Ectodermal cell (in vitro differentiated cells): ENCODE data around the gene CSF1.

Source experiments
- H3K27ac ChIP-seq: 2 replicates; pipeline ENCODE4 v1.7.0; 2013; ENCODE audit warnings: mild to moderate bottlenecking, low read depth, low read length; ENCODE audit not compliant: insufficient read depth, poor library complexity, severe bottlenecking
- H3K27me3 ChIP-seq: 2 replicates; pipeline ENCODE4 v1.7.0; 2013; ENCODE audit warnings: mild to moderate bottlenecking, low read length; ENCODE audit not compliant: insufficient read depth, control insufficient read depth, poor library complexity, severe bottlenecking
- H3K36me3 ChIP-seq: one replicate; pipeline ENCODE4 v1.7.0; 2013; ENCODE audit warnings: low read length; ENCODE audit not compliant: control insufficient read depth, insufficient read depth
- H3K4me1 ChIP-seq: one replicate; pipeline ENCODE4 v1.7.0; 2013; ENCODE audit warnings: low read length; ENCODE audit not compliant: control insufficient read depth, insufficient read depth
- H3K4me3 ChIP-seq: 2 replicates; pipeline ENCODE4 v1.7.0; 2013; ENCODE audit warnings: low read depth, low read length, control low read depth; ENCODE audit not compliant: insufficient read depth
- H3K9me3 ChIP-seq: 2 replicates; pipeline ENCODE4 v1.7.0; 2013; ENCODE audit warnings: mild to moderate bottlenecking, low read length, moderate library complexity; ENCODE audit not compliant: control insufficient read depth
- WGBS, 2 experiments: methylation state at CpG; one replicate each; pipeline ENCODE4 v1.1.7; 2013; ENCODE audit warnings: missing lambda C conversion rate in 2 of 2; 5-methylcytosine and 5-hydroxymethylcytosine counted together

Gene CSF1

DNA sequence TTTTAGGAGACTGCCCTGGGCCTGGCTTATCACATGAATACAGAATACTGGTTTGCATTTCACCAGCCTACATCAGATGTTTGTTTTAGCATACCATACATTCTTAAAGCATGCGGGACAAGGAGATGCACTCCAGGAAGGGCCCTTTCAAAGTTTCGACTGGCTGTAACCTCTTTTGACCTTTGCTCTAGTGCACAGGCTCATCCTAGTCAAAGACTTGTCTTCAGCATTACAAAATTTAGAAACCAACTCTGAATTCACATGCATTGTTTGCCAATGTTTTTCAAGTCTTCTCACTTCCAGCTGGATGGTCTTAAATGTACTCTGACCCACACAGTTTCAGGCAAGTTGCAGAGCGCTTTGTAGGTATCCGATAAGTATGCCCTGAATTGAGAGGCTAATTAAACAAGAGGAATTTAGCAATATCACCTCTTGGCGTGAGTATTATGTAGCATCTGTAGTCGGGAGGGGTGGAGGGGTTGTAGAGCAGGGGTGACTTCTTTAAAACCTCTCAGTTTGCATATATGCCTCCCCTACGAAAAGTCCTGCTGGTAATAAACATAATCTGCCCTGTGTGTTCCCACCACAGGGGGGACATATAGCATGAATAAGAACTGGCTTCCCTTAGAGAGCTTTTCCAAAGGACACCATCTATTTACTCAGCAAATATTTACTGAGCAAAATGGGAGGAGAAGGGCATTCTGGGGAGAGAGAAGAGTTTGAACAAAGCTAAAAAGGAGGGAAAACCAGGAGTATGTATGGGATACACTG is 49.5 kb downstream of the CSF1 start:
- Histone ChIP-seq H3K36me3 (no peaks in the 10 kb centered on the region), H3K4me1 (peaks cover 49% of the 10 kb centered on the region), H3K4me3 (peak overlapping the region; percentile 15), H3K27me3 (peaks cover 5% of the 10 kb centered on the region), H3K27ac (peak overlapping the region; percentile 98), H3K9me3 (no peaks in the 10 kb centered on the region)
- WGBS, 2 experiments, result 4 to 5% methylated on average over 6 to 7 of the region's 7 CpGs

DNA sequence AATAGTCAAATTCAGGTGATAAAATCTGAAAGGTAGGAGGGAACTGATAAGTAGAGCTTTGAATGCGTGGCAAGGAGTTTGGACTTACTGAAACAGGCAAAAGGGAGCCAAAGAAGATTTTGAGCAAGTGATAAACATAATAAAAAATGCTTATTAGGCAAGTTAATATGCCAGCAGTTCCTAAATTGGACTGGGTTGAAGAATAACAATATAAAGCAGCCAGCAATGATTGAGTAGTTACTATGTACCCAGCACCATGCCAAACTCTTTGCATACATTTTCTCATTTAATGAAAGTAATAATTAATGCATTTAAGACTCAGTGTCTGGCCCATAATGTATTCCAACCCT is 50.1 kb downstream of the CSF1 start:
- Histone ChIP-seq H3K4me1 (peaks cover 49% of the 10 kb centered on the region), H3K36me3 (no peaks in the 10 kb centered on the region), H3K27ac (peak overlapping the region; percentile 98)

DNA sequence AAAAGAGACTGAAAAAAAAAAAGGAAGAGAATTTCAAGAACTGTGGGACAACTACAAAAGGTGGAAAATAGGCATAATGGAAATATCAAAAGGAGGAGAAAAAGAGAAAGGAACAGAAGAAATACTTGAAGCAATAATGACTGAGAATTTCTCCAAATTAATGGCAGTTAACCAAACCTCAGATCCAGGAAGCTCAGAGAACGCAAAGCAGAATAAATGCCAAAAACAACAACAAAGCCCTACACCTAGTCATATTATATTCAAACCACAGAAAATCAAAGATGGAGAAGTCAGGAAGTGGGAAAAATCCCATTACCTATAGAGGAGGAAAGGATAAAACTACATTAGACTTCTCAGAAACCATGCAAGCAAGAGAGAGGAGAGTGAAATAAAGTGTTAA is 53.2 kb downstream of the CSF1 start:
- Histone ChIP-seq H3K27ac (no peak overlapping the region), H3K4me3 (no peak overlapping the region), H3K9me3 (no peaks in the 10 kb centered on the region), H3K36me3 (no peaks in the 10 kb centered on the region), H3K4me1 (peaks cover 41% of the 10 kb centered on the region), H3K27me3 (no peaks in the 10 kb centered on the region)
- 100% methylated on average over 1 of the region's 1 CpG; no CpG with 5 or more reads in 1 of the 2 experiments for WGBS, 2 experiments

More for the DNA sequence above, 50.1 kb downstream of the CSF1 start:
- Histone ChIP-seq H3K4me3 (no peak overlapping the region), H3K9me3 (no peaks in the 10 kb centered on the region), H3K27me3 (peaks cover 5% of the 10 kb centered on the region)
- 5 to 14% methylated on average over 1 of the region's 1 CpG for WGBS, 2 experiments

DNA sequence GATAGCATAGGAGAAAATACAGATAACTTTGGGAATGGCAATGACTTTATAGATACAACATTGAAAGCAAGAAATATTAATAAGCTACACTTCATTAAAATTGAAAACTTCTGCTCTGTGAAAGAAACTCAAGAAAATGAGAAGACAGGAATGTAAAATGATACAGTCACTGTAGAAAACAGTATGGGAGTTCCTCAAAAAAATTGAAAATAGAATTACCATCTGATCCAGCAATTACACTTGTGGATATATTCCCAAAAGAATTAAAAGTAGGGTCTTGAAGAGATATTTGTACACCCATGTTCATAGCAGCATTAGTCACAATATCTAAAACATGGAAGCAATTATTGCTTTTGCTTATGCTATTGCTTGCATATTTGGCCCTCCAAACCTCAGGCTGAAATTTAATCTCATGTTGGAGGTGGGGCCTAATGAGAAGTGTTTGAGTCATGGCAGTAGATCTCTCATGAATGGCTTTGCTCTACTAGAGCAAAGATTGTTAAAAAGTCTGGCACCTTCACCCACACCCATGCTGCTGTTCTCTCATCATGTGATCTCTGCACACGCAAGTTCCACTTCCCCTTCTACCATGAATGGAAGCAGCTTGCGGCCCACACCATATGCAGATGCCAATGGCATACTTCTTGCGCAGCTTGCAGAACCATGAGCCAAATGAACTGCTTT is 58.6 kb downstream of the CSF1 start:
- 89 to 93% methylated on average over 3 of the region's 3 CpGs for WGBS, 2 experiments
- no peaks in the 10 kb centered on the region for H3K9me3 ChIP-seq

DNA sequence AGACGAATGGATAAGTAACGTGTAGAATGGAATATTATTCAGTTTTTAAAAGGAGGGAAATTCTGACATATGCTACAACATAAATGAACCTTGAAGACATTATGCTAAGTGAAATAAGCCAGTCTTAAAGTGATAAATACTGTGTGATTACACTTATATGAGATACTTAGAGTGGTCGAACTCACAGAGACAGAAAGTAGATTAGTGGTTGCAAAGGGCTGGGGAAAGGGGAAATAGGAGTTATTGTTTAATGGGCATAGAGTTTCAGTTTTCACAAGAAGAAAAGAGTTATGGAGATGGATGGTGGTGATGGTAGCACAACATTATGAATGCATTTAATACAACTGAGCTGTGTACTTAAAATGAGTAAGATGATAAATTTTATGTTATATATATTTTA is 59.3 kb downstream of the CSF1 start:
- H3K36me3 ChIP-seq, result no peaks in the 10 kb centered on the region
- 93 to 95% methylated on average over 3 of the region's 3 CpGs for WGBS, 2 experiments
- no peaks in the 10 kb centered on the region for H3K27me3 ChIP-seq
- H3K9me3 ChIP-seq, result no peaks in the 10 kb centered on the region
- no peak overlapping the region for H3K27ac ChIP-seq
- no peak overlapping the region for H3K4me3 ChIP-seq
- no peaks in the 10 kb centered on the region for H3K4me1 ChIP-seq

More for the DNA sequence above, 58.6 kb downstream of the CSF1 start:
- Histone ChIP-seq H3K27me3 (no peaks in the 10 kb centered on the region), H3K36me3 (no peaks in the 10 kb centered on the region), H3K4me1 (no peaks in the 10 kb centered on the region), H3K27ac (no peak overlapping the region), H3K4me3 (no peak overlapping the region)

DNA sequence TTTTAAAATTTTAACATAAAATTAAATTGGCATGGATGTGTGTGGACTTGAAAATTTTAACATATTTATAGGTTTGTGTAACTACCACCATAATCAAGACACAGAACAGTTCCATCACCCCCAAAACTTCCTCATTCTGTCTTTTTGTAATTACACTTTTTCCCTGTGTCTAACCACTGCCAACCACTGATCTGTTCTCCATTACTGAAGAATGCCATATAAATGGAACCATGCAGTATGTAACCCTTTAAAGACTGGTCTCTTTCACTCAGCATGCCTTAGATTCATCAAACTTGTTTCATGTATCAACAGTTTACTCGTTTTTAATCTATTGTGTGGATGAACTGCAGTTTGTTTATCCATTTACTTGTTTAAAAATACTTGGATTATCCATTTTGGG is 60.9 kb downstream of the CSF1 start:
- H3K9me3 ChIP-seq, result no peaks in the 10 kb centered on the region
- H3K4me3 ChIP-seq, result no peak overlapping the region
- H3K27me3 ChIP-seq, result no peaks in the 10 kb centered on the region
- no peaks in the 10 kb centered on the region for H3K36me3 ChIP-seq
- H3K27ac ChIP-seq, result no peak overlapping the region
- no peaks in the 10 kb centered on the region for H3K4me1 ChIP-seq
- 50% methylated on average over 1 of the region's 1 CpG; no CpG with 5 or more reads in 1 of the 2 experiments for WGBS, 2 experiments

DNA sequence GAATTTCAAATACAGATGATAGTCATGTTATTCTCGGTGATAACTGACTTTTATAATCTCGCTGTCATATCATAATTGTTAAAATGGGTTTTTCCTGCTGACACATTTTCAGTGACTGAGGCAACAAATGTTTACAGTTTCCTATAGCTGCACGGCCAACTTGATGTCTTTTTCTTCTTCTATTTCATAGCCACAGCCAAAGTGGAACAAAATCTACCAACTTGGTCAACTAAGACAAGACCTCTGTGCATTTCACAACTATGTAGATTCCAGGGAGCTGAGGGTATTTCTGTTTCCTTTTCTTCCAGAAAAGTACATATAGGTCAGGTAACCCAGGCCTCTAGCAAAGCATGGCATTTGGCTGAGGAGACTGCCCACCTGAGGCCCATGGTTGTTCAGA is 63.5 kb downstream of the CSF1 start:
- 95 to 100% methylated on average over 3 of the region's 3 CpGs for whole genome bisulfite sequencing, 2 experiments
- no peaks in the 10 kb centered on the region for H3K9me3 ChIP-seq
- H3K4me1 ChIP-seq, result no peaks in the 10 kb centered on the region
- no peak overlapping the region for H3K4me3 ChIP-seq
- no peaks in the 10 kb centered on the region for H3K27me3 ChIP-seq
- no peaks in the 10 kb centered on the region for H3K36me3 ChIP-seq
- H3K27ac ChIP-seq, result no peak overlapping the region

DNA sequence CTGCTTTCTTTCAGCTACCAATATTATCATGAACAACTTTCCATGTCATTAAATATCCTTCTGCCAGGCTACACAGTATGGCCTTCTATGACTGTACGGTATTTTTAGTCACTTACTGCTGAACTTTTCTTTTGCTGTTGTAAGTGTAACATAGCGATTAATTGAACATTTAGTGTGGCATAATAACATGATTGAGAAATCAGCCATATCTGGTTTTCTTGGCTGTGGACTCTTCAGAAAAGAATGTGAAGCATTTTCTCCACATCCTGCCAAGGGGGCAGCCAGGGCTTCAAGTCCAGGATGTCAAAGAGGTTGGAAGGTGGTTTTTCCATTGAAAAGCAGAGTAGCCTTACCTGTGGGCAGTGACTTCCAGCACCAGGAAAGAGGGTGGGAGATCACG is 65.1 kb downstream of the CSF1 start:
- no peak overlapping the region for H3K4me3 ChIP-seq
- no peak overlapping the region for H3K27ac ChIP-seq
- 91 to 98% methylated on average over 3 of the region's 3 CpGs for WGBS, 2 experiments
- H3K9me3 ChIP-seq, result no peaks in the 10 kb centered on the region
- H3K4me1 ChIP-seq, result no peaks in the 10 kb centered on the region
- no peaks in the 10 kb centered on the region for H3K27me3 ChIP-seq
- no peaks in the 10 kb centered on the region for H3K36me3 ChIP-seq

DNA sequence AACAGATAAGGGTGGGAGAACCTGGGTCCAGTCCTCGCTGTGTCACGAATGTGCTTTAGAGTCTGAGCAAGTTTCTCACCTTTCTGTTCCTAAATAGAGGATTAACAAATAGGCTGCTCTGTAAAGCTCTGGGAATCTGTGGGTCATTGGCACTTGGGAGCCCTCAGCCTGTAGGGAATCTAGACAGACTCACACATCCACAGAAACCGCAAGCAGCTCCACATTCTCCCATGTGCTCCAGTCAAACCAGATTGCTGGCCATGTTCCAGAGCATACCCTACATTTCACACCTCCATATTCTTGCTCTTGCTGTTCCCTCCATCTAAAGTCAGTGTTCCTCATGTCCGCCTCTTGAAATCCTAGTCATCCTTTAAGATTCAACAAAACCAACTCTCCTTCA is 66.1 kb downstream of the CSF1 start:
- WGBS, 2 experiments, result 94 to 97% methylated on average over 4 of the region's 4 CpGs
- no peaks in the 10 kb centered on the region for H3K36me3 ChIP-seq
- no peaks in the 10 kb centered on the region for H3K4me1 ChIP-seq
- no peak overlapping the region for H3K4me3 ChIP-seq
- no peaks in the 10 kb centered on the region for H3K27me3 ChIP-seq
- H3K27ac ChIP-seq, result no peak overlapping the region
- no peaks in the 10 kb centered on the region for H3K9me3 ChIP-seq

DNA sequence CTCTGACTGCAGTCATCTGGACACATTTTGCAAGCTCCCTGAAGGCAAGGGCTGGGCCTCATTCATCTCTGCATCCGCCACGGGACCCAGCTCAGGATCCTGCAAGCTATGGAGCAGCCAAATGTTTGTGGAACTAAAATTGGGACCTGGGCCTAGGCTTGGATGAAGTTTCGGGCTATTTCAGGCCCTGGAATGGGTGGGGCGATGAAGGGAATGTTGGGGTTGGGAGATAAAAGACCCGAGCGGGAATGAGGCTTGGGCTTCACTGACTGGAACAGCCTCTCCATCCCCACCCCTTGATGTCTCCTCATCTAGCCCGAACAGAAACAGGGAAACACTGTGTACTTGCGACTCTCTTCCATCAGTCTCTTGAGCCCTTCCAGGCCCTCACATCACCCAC is 66.6 kb downstream of the CSF1 start:
- Histone ChIP-seq H3K4me3 (no peak overlapping the region), H3K27me3 (no peaks in the 10 kb centered on the region), H3K4me1 (no peaks in the 10 kb centered on the region), H3K36me3 (no peaks in the 10 kb centered on the region), H3K27ac (no peak overlapping the region), H3K9me3 (no peaks in the 10 kb centered on the region)
- WGBS, 2 experiments, result 93 to 98% methylated on average over 8 of the region's 8 CpGs
